MM.1S (cell line): ENCODE measurements around the gene PRKD1.

Experiments used
- DNase-seq: peaks from one replicate; pipeline ENCODE4 v3.0.0-alpha.2; 2015
- H2AFZ ChIP-seq: fragments of 300-600 bp; sonication (generic); 2 replicates; pipeline ENCODE4 v1.6.0; 2016; ENCODE audit warnings: antibody characterized with exemption, low read length
- H3F3A ChIP-seq: fragments of 300-600 bp; sonication (generic); 2 replicates; pipeline ENCODE4 v1.6.1; 2016; ENCODE audit warnings: mild to moderate bottlenecking, antibody characterized with exemption, low read length, moderate library complexity, mixed read lengths; ENCODE audit not compliant: insufficient read depth
- H3K27ac ChIP-seq: fragments of 300-600 bp; sonication (generic); 2 replicates; pipeline ENCODE4 v1.5.1; 2016; ENCODE audit warnings: mild to moderate bottlenecking, low read length
- H3K27me3 ChIP-seq: fragments of 300-600 bp; sonication (generic); replicated peaks from 2 replicates; pipeline ENCODE4 v1.6.0; 2016; ENCODE audit warnings: low read length; ENCODE audit not compliant: insufficient read depth
- H3K36me3 ChIP-seq: fragments of 300-600 bp; sonication (generic); replicated peaks from 2 replicates; pipeline ENCODE4 v1.6.1; 2016; ENCODE audit warnings: mild to moderate bottlenecking, low read length, mixed read lengths; ENCODE audit not compliant: insufficient read depth
- H3K4me1 ChIP-seq: fragments of 300-600 bp; sonication (generic); 2 replicates; pipeline ENCODE4 v1.6.1; 2016; ENCODE audit warnings: low read length, mixed read lengths
- H3K4me2 ChIP-seq: fragments of 300-600 bp; sonication (generic); 2 replicates; pipeline ENCODE4 v1.6.0; 2016; ENCODE audit warnings: low read depth, low read length
- H3K4me3 ChIP-seq: fragments of 300-600 bp; sonication (generic); 2 replicates; pipeline ENCODE4 v1.5.1; 2016; ENCODE audit warnings: low read length, mixed read lengths
- H3K79me2 ChIP-seq: fragments of 300-600 bp; sonication (generic); 2 replicates; pipeline ENCODE4 v1.6.1; 2016; ENCODE audit warnings: mixed run types, low read length, mixed read lengths
- H3K9ac ChIP-seq: fragments of 300-600 bp; sonication (generic); 2 replicates; pipeline ENCODE4 v1.6.1; 2016; ENCODE audit warnings: low read length, mixed read lengths
- H3K9me2 ChIP-seq: fragments of 300-600 bp; sonication (generic); replicated peaks from 2 replicates; pipeline ENCODE4 v1.6.1; 2016; ENCODE audit warnings: mild to moderate bottlenecking, low read length, mixed read lengths; ENCODE audit not compliant: insufficient read depth
- H3K9me3 ChIP-seq: fragments of 300-600 bp; sonication (generic); replicated peaks from 2 replicates; pipeline ENCODE4 v1.6.1; 2016; ENCODE audit warnings: mild to moderate bottlenecking, low read length, mixed read lengths; ENCODE audit not compliant: insufficient read depth
- H4K20me1 ChIP-seq: fragments of 300-600 bp; sonication (generic); 2 replicates; pipeline ENCODE4 v1.6.1; 2016; ENCODE audit warnings: mild to moderate bottlenecking, low read length, moderate library complexity, mixed read lengths; ENCODE audit not compliant: insufficient read depth
- EZH2 ChIP-seq: fragments of 300-600 bp; sonication (generic); optimal IDR thresholded peaks from 2 replicates; pipeline ENCODE3; 2017; ENCODE audit warnings: low read depth, mild to moderate bottlenecking, antibody characterized with exemption, low read length, mixed read lengths
- EZH2phosphoT487 ChIP-seq: fragments of 300-600 bp; sonication (generic); IDR thresholded peaks from 2 replicates; pipeline ENCODE4 v1.6.1; 2018; ENCODE audit warnings: antibody characterized with exemption, low read length
- TF ChIP-seq, protein P1 (sequence below): fragments of 300-600 bp; sonication (generic); IDR thresholded peaks from 2 replicates; pipeline ENCODE4 v1.5.1; 2016; ENCODE audit warnings: antibody characterized with exemption, low read length, mixed read lengths

The PRKD1 gene

DNA sequence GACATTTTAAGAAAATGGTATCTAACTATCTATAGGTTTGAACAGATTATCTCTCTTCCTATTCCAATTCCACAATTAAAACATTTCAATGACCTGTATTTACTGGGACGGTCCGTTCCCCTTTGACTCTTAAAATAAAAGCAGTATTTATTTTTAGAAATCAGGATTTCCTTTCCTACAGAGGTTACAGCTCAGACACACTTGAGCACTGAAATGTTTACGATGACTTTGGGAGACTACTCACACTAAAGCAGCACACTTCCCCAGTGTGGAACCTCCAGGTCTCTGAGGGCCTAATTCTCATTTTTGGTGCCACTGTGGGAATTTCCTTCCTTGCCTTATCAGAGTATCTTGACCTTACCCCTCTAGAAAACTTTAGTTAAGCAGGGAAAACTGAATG lies 181.8 kb downstream of the PRKD1 start:
- H3K9me2 ChIP-seq: no peaks in the 10 kb centered on the region
- no peak overlapping the region for H3K4me2 ChIP-seq
- no peaks in the 10 kb centered on the region for H3K9me3 ChIP-seq
- H3K27ac ChIP-seq: no peak overlapping the region
- H3K4me3 ChIP-seq: no peak overlapping the region
- no peaks in the 10 kb centered on the region for H3K27me3 ChIP-seq
- no peaks in the 10 kb centered on the region for H3K36me3 ChIP-seq
- H4K20me1 ChIP-seq: no peaks in the 10 kb centered on the region
- H3F3A ChIP-seq: no peaks in the 10 kb centered on the region
- no peaks in the 10 kb centered on the region for H3K79me2 ChIP-seq
- no peak overlapping the region for H2AFZ ChIP-seq
- DNase-seq: no peak
- H3K4me1 ChIP-seq: no peaks in the 10 kb centered on the region
- H3K9ac ChIP-seq: no peak overlapping the region
- TF ChIP-seq, protein P1, sequence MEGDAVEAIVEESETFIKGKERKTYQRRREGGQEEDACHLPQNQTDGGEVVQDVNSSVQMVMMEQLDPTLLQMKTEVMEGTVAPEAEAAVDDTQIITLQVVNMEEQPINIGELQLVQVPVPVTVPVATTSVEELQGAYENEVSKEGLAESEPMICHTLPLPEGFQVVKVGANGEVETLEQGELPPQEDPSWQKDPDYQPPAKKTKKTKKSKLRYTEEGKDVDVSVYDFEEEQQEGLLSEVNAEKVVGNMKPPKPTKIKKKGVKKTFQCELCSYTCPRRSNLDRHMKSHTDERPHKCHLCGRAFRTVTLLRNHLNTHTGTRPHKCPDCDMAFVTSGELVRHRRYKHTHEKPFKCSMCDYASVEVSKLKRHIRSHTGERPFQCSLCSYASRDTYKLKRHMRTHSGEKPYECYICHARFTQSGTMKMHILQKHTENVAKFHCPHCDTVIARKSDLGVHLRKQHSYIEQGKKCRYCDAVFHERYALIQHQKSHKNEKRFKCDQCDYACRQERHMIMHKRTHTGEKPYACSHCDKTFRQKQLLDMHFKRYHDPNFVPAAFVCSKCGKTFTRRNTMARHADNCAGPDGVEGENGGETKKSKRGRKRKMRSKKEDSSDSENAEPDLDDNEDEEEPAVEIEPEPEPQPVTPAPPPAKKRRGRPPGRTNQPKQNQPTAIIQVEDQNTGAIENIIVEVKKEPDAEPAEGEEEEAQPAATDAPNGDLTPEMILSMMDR: no peak
- TF ChIP-seq EZH2: no peak

GRCh38 chr14:29743531-29743930 lies 184.1 kb downstream of the PRKD1 start:
- H3K4me1 ChIP-seq: no peaks in the 10 kb centered on the region
- H3K4me3 ChIP-seq: no peak overlapping the region
- H4K20me1 ChIP-seq: no peaks in the 10 kb centered on the region
- TF ChIP-seq, protein P1: no peak
- TF ChIP-seq EZH2phosphoT487: no peak
- TF ChIP-seq EZH2: no peak
- H3K27ac ChIP-seq: no peak overlapping the region
- no peaks in the 10 kb centered on the region for H3K9me2 ChIP-seq
- no peak overlapping the region for H3K9ac ChIP-seq
- no peak overlapping the region for H3K4me2 ChIP-seq
- H3F3A ChIP-seq: no peaks in the 10 kb centered on the region
- no peak for DNase-seq
- no peak overlapping the region for H2AFZ ChIP-seq
- no peaks in the 10 kb centered on the region for H3K27me3 ChIP-seq
- no peaks in the 10 kb centered on the region for H3K9me3 ChIP-seq
- no peaks in the 10 kb centered on the region for H3K36me3 ChIP-seq
- H3K79me2 ChIP-seq: no peaks in the 10 kb centered on the region

GRCh38 chr14:29741909-29742401 lies 185.7 kb downstream of the PRKD1 start:
- H3K4me2 ChIP-seq: no peak overlapping the region
- DNase-seq: no peak
- H3K27ac ChIP-seq: no peak overlapping the region
- H4K20me1 ChIP-seq: no peaks in the 10 kb centered on the region
- no peak overlapping the region for H2AFZ ChIP-seq
- peaks cover 10% of the 10 kb centered on the region; the same call in 1 of the 2 replicates for H3K4me1 ChIP-seq
- no peaks in the 10 kb centered on the region for H3K9me2 ChIP-seq
- H3K4me3 ChIP-seq: no peak overlapping the region
- H3F3A ChIP-seq: no peaks in the 10 kb centered on the region
- no peaks in the 10 kb centered on the region for H3K36me3 ChIP-seq
- no peaks in the 10 kb centered on the region for H3K9me3 ChIP-seq
- H3K9ac ChIP-seq: no peak overlapping the region
- no peaks in the 10 kb centered on the region for H3K27me3 ChIP-seq
- no peak for TF ChIP-seq EZH2phosphoT487
- TF ChIP-seq EZH2: no peak
- TF ChIP-seq, protein P1: no peak
- H3K79me2 ChIP-seq: no peaks in the 10 kb centered on the region
